AG10803 (cell line): ENCODE measurements around the gene PPM1F.

ENCODE experiments used
- DNase-seq: peaks from one replicate; pipeline ENCODE4 v3.0.0; 2010; ENCODE audit warnings: low read depth
- H3K4me3 ChIP-seq: 2 replicates; pipeline ENCODE4 v1.5.1; 2011; ENCODE audit warnings: mild to moderate bottlenecking, low read length, control low read depth
- TF ChIP-seq, protein P1 (sequence below): conservative IDR thresholded peaks from 2 replicates; pipeline ENCODE4 v1.5.1; 2011; ENCODE audit warnings: mild to moderate bottlenecking, low read length, control low read depth, inconsistent platforms

The PPM1F gene

DNA sequence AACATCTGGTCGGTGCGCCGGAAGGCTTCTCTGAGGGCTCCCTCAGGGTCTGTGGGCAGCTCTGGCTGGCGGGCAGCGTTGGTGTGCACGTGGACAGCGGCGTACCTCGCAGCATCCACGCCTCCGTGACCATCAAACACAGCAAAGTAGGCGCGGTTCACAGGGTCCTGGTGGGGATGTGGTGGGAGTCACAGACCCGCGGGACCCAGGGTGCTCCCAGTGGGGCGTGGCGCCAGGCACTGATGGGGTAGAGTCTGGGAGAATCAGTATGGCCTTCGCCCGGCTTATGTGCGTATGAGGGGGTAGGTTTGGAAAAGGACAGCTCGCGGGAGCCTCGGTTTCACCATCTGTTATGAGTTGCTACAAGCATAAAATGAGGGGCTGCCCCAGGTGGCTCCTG lies 19.2 kb downstream of the PPM1F start:
- TF ChIP-seq, protein P1, sequence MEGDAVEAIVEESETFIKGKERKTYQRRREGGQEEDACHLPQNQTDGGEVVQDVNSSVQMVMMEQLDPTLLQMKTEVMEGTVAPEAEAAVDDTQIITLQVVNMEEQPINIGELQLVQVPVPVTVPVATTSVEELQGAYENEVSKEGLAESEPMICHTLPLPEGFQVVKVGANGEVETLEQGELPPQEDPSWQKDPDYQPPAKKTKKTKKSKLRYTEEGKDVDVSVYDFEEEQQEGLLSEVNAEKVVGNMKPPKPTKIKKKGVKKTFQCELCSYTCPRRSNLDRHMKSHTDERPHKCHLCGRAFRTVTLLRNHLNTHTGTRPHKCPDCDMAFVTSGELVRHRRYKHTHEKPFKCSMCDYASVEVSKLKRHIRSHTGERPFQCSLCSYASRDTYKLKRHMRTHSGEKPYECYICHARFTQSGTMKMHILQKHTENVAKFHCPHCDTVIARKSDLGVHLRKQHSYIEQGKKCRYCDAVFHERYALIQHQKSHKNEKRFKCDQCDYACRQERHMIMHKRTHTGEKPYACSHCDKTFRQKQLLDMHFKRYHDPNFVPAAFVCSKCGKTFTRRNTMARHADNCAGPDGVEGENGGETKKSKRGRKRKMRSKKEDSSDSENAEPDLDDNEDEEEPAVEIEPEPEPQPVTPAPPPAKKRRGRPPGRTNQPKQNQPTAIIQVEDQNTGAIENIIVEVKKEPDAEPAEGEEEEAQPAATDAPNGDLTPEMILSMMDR: no peak
- H3K4me3 ChIP-seq: no peak overlapping the region
- no peak for DNase-seq

DNA sequence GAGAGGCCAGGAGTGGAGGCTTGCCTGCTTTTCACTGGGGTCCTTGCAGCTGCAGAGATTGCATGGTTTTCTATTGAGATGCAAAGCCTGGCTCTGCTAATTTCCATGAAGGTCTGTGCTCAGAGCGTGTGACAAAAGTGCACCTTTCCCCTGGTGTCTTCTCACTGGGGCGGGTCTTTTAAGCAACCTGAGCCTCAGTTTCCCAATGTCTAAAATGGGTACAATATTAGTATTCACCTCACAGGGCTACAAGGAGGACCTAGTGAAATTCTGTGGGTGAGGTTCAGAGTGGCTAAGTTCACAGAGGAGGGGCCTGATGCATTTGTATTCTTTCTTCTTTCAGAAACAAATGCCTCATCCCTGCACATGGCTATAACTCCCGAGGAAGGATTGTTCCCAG lies 20.3 kb downstream of the PPM1F start:
- H3K4me3 ChIP-seq: no peak overlapping the region
- no peak for DNase-seq
- TF ChIP-seq, protein P1: no peak

DNA sequence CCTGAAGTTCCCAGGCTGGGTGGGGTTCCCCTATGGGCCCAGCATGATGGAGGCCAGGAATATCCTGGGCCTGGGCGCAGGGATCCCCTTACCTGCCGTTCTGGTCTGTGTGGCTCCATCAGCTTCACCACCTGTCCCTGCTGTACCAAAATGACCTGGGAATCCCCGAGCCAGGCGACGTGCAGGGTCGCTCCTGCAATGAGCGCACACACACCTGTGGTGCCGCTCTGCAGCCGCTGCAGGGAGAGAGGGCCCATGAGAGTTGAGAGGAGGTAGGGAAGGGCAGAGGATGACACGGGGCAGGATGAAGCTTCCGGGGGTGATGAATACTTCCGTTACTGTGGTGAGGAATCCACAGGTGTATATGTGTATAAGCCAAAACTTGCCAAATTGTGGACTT lies 21.6 kb downstream of the PPM1F start:
- no peak overlapping the region for H3K4me3 ChIP-seq
- TF ChIP-seq, protein P1: no peak
- DNase-seq: no peak

DNA sequence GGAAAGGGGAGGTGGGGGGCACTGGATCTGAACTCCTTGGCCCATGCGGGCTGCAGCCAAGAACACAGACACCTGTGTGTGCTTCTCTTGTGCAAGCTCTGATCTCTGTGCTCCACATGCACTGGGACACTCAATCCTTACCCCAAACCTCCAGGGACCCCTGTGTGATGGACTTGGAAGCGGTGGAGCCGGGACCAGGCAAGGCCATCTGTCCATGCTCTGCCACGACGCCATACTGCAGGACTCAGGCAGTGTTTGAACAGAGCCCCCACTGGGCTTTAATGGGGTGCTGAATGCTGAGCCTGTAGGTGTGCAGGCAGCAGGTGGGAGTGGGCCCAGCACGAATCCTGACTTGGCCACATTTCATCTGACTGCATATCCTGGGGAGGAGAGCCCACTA lies 23.4 kb downstream of the PPM1F start:
- no peak for DNase-seq
- TF ChIP-seq, protein P1: no peak
- no peak overlapping the region for H3K4me3 ChIP-seq

DNA sequence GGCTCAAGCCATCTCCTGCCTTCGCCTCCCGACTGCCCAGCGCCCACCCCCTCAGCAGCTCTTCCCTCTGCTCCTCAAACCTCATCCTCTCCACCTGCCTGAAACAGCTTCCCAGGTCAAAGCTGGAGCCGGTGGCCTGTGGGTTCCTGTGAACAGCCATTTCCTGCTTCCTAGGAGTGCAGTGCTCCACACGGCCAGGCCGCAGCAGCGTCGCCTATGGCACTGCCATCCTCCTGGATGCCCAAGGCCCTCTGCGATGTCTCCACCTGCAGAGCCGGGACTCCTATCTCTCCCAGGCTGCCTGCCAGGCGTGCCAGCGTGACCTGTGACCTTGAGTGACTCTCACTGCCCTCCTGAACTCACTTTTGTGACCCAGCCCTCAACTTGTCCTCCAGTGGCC lies 24.6 kb downstream of the PPM1F start:
- H3K4me3 ChIP-seq: no peak overlapping the region
- no peak for DNase-seq
- TF ChIP-seq, protein P1: no peak

DNA sequence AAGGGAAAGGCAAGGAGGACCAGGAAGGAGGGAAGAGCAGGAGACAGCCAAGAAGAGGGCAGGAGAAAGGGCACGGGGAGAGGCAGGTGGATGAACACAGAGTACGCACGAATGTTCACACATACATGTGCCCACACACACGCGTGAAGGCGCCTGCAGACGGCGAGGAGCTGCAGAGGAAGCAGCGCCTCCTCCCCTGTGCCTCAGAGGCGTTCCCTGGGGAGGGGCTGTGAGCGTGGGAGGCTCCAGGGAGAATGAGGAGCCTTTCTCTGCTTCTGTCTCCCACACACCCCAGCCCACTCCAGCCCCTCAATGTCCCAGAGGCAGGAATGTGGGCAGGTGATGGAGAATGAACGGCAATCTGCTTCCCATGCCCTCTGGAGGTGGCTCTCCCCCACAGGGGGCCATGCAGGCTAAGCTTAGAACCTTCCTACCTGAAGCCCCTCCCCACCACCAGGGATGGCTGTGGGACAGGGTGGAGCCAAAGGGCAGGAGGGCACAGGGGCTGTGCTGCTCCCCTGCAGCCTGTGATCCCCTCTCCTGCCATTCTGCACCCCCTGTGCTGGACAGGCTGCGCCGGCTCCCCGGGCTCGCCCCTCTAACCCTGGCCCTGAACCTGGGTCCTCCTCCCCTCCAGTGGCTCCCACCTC lies 25.3 kb downstream of the PPM1F start:
- DNase-seq: no peak
- TF ChIP-seq, protein P1: no peak
- H3K4me3 ChIP-seq: no peak overlapping the region

DNA sequence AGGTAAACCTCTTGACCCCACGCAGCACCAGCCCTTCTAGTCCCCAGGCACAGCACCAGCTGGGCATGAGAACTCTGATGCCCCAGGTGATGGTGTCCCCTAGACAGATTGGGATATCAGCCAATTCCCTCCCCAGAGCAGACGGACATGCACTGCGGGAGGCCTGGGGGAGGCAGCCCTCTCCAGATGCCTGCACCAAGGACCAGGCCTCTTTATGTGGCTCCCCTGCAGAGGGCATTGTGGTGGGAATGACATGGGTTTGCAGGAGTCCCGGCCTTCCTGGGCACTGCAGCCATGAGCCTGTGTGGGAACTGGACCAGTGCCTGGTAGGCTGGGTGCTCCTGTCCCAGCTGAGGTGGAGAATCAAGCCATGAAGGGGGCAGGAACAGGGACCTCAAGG lies 25.9 kb downstream of the PPM1F start:
- no peak for DNase-seq
- H3K4me3 ChIP-seq: no peak overlapping the region
- TF ChIP-seq, protein P1: no peak
